Ectodermal cell (in vitro differentiated cells): ENCODE data around the gene PTPRN2.

ENCODE experiments used
- H3K27ac ChIP-seq: 2 replicates; pipeline ENCODE4 v1.7.0; 2013; ENCODE audit warnings: mild to moderate bottlenecking, low read depth, low read length; ENCODE audit not compliant: insufficient read depth, poor library complexity, severe bottlenecking
- H3K27me3 ChIP-seq: 2 replicates; pipeline ENCODE4 v1.7.0; 2013; ENCODE audit warnings: mild to moderate bottlenecking, low read length; ENCODE audit not compliant: insufficient read depth, control insufficient read depth, poor library complexity, severe bottlenecking
- H3K36me3 ChIP-seq: one replicate; pipeline ENCODE4 v1.7.0; 2013; ENCODE audit warnings: low read length; ENCODE audit not compliant: control insufficient read depth, insufficient read depth
- H3K4me1 ChIP-seq: one replicate; pipeline ENCODE4 v1.7.0; 2013; ENCODE audit warnings: low read length; ENCODE audit not compliant: control insufficient read depth, insufficient read depth
- H3K4me3 ChIP-seq: 2 replicates; pipeline ENCODE4 v1.7.0; 2013; ENCODE audit warnings: low read depth, low read length, control low read depth; ENCODE audit not compliant: insufficient read depth
- H3K9me3 ChIP-seq: 2 replicates; pipeline ENCODE4 v1.7.0; 2013; ENCODE audit warnings: mild to moderate bottlenecking, low read length, moderate library complexity; ENCODE audit not compliant: control insufficient read depth
- WGBS, 2 experiments: methylation state at CpG; one replicate each; pipeline ENCODE4 v1.1.7; 2013; ENCODE audit warnings: missing lambda C conversion rate in 2 of 2; 5-methylcytosine and 5-hydroxymethylcytosine counted together

Gene PTPRN2

GRCh38 chr7:158506626-158507025 is 81.0 kb downstream of the PTPRN2 start:
- 90 to 91% methylated on average over 12 of the region's 12 CpGs for WGBS, 2 experiments
- no peak overlapping the region for H3K27ac ChIP-seq
- H3K27me3 ChIP-seq = no peaks in the 10 kb centered on the region
- H3K4me3 ChIP-seq = no peak overlapping the region
- H3K36me3 ChIP-seq = no peaks in the 10 kb centered on the region
- no peaks in the 10 kb centered on the region for H3K4me1 ChIP-seq
- H3K9me3 ChIP-seq = peaks cover 4% of the 10 kb centered on the region

- Histone ChIP-seq H3K36me3 (no peaks in the 10 kb centered on the region), H3K27me3 (no peaks in the 10 kb centered on the region), H3K4me3 (no peak overlapping the region), H3K9me3 (peaks cover 4% of the 10 kb centered on the region), H3K27ac (no peak overlapping the region), H3K4me1 (no peaks in the 10 kb centered on the region)
- 87 to 89% methylated on average over 14 of the region's 14 CpGs for WGBS, 2 experiments
These were observed 81.9 kb downstream of the PTPRN2 start for GRCh38 chr7:158505683-158506082.

- H3K36me3 ChIP-seq = no peaks in the 10 kb centered on the region
- 65 to 70% methylated on average over 10 to 11 of the region's 11 CpGs for WGBS, 2 experiments
- no peak overlapping the region for H3K27ac ChIP-seq
- no peaks in the 10 kb centered on the region for H3K4me1 ChIP-seq
- H3K4me3 ChIP-seq = no peak overlapping the region
- no peaks in the 10 kb centered on the region for H3K27me3 ChIP-seq
- peaks cover 9% of the 10 kb centered on the region for H3K9me3 ChIP-seq
These were observed 85.4 kb downstream of the PTPRN2 start for GRCh38 chr7:158502068-158502750.

GRCh38 chr7:158501393-158502067 is 86.1 kb downstream of the PTPRN2 start:
- Histone ChIP-seq H3K4me1 (no peaks in the 10 kb centered on the region), H3K36me3 (no peaks in the 10 kb centered on the region), H3K4me3 (no peak overlapping the region), H3K27ac (no peak overlapping the region), H3K27me3 (no peaks in the 10 kb centered on the region), H3K9me3 (peaks cover 9% of the 10 kb centered on the region)
- WGBS, 2 experiments = 81 to 84% methylated on average over 28 of the region's 28 CpGs

GRCh38 chr7:158500651-158501052 is 87.0 kb downstream of the PTPRN2 start:
- peaks cover 9% of the 10 kb centered on the region for H3K9me3 ChIP-seq
- 82 to 84% methylated on average over 28 to 29 of the region's 29 CpGs for WGBS, 2 experiments
- H3K4me3 ChIP-seq = no peak overlapping the region
- H3K4me1 ChIP-seq = no peaks in the 10 kb centered on the region
- H3K36me3 ChIP-seq = no peaks in the 10 kb centered on the region
- H3K27me3 ChIP-seq = no peaks in the 10 kb centered on the region
- H3K27ac ChIP-seq = no peak overlapping the region

- Histone ChIP-seq H3K4me1 (no peaks in the 10 kb centered on the region), H3K27ac (no peak overlapping the region), H3K36me3 (no peaks in the 10 kb centered on the region), H3K9me3 (peaks cover 9% of the 10 kb centered on the region), H3K27me3 (no peaks in the 10 kb centered on the region), H3K4me3 (no peak overlapping the region)
- whole genome bisulfite sequencing, 2 experiments = 75 to 86% methylated on average over 4 of the region's 4 CpGs
These were observed 88.6 kb downstream of the PTPRN2 start for GRCh38 chr7:158499082-158499455.

GRCh38 chr7:158498443-158499081 is 89.1 kb downstream of the PTPRN2 start:
- Histone ChIP-seq H3K4me1 (no peaks in the 10 kb centered on the region), H3K4me3 (no peak overlapping the region), H3K36me3 (no peaks in the 10 kb centered on the region), H3K27ac (no peak overlapping the region), H3K27me3 (no peaks in the 10 kb centered on the region), H3K9me3 (peaks cover 9% of the 10 kb centered on the region)
- 70% methylated on average over 11 of the region's 11 CpGs for WGBS, 2 experiments

GRCh38 chr7:158497627-158498026 is 90.0 kb downstream of the PTPRN2 start:
- 85 to 86% methylated on average over 9 of the region's 9 CpGs for WGBS, 2 experiments
- Histone ChIP-seq H3K27me3 (no peaks in the 10 kb centered on the region), H3K4me1 (no peaks in the 10 kb centered on the region), H3K4me3 (no peak overlapping the region), H3K36me3 (no peaks in the 10 kb centered on the region), H3K27ac (no peak overlapping the region), H3K9me3 (peaks cover 12% of the 10 kb centered on the region)

GRCh38 chr7:158495786-158496185 is 91.8 kb downstream of the PTPRN2 start:
- WGBS, 2 experiments = 72 to 74% methylated on average over 6 of the region's 6 CpGs
- Histone ChIP-seq H3K27me3 (no peaks in the 10 kb centered on the region), H3K9me3 (peaks cover 18% of the 10 kb centered on the region), H3K36me3 (no peaks in the 10 kb centered on the region), H3K4me3 (no peak overlapping the region), H3K4me1 (no peaks in the 10 kb centered on the region), H3K27ac (no peak overlapping the region)

GRCh38 chr7:158495216-158495615 is 92.4 kb downstream of the PTPRN2 start:
- 72 to 78% methylated on average over 5 of the region's 5 CpGs for WGBS, 2 experiments
- Histone ChIP-seq H3K9me3 (peaks cover 18% of the 10 kb centered on the region), H3K4me3 (no peak overlapping the region), H3K27me3 (no peaks in the 10 kb centered on the region), H3K4me1 (no peaks in the 10 kb centered on the region), H3K36me3 (no peaks in the 10 kb centered on the region), H3K27ac (no peak overlapping the region)
